Eye (tissue), 1 donor: ENCODE data around the gene MAGI1.
"Not testable (repeated sequence)": the region's sequence is repeated elsewhere in the genome, so short reads cannot be mapped to it uniquely, and the experiment has no call there.

Experiments
- DNase-seq: peaks from one replicate; pipeline ENCODE4 v3.0.0-alpha.2; 2015

The MAGI1 gene

DNA sequence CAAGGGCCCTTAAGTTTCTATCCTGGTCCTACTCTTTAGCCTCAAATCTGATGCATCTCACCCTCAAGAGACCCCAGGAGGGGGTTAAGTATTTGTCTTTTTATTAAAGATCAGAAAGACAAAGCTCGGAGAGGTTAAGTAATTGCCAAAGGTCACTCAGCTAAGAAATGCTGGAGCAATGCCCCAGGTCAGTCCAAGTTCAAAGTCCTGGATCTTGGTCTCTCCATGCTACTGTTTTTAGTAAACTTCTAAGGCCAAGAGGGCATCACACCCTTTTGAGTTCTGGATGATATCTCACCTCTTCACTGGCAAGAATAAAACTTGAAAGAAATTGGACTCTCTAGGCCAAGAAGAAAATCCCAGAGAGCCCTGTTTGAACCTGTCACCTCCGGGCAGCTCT lies 488.6 kb downstream of the MAGI1 start:
- DNase-seq = no peak

DNA sequence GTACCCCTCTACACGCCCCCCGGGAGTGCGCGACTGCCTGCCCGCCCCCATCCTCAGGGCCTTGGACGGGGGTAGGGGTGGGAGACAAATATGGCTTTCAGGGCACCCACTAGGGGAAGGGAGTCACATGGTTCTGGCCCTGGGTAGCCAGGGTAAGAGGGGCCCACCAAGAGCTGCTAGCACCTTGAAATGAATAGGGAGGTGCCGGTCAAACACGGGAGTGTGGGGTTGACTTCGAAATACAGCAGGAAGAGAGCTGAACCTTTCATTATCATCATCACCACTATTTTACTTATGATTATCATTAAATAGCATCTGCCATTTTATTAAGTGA lies 489.1 kb downstream of the MAGI1 start:
- DNase-seq = no peak

DNA sequence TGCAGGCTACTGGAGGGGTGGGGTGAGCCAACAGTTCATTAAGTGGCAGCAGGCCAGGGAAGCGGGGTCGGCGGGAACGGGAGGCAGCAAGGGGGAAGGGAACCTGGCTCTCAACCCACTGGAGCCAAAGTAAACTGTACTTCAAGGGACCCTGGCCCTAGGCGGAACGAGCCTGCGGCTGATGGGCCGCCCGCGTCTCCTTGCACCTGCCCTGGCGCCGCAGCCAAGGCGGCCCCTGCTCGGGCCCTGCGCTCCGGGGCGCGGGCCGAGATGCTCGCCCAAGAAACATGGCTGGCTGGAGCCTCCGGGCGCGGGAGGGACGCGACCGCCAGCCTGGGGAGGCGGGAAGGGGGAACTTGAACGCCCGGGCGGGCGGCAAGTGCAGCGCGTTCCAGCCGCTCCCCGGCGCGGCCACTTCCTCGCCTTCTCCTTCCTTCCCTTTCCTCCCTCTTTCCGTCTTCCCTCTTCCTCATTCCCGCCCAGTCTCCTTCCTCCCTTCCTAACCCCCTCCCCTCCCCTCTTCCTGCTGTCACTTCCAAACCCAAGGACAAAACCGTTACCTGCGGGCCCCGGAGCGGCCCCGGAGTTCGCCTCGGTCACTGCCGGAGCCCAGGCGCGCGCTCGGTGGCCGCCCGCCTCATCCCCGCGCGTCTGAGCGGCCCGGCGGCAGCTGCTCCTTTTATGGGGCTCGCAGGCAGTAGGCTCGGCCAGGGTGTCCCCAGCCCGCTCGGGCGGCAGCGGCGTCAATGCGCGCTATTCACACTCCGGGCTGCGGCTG lies 489.7 kb downstream of the MAGI1 start:
- DNase-seq = peak; percentile 81

DNA sequence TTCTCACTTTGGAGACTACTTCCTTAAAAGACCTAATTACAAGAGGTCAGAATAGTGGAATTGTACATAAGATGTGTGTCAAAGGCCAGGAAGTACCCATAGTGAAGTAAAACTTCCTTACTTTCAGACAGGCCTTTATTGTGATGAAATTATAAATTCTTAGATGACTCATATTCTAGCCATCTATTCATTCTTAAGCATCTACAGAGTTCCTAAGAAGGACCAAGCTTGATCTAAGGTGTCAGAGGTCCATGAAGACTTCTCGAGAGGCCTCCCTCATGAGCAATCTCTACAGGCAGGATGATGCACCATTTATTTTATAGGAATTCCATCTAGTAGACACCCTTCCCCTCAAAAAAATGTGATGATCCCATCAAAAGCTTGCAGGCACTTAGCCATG lies 493.3 kb downstream of the MAGI1 start:
- no peak for DNase-seq

DNA sequence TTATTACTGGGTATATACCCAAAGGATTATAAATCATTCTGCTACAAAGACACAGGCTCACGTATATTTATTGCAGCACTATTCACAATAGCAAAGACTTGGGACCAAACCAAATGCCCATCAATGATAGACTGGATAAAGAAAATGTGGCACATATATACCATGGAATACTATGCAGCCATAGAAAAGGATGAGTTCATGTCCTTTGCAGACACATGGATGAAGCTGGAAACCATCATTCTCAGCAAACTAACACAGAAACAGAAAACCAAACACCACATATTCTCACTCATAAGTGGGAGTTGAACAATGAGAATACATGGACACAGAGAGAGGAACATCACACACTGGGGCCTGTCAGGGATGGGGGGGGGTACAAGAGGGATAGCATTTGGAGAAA lies 495.3 kb downstream of the MAGI1 start:
- not testable (repeated sequence) for DNase-seq

DNA sequence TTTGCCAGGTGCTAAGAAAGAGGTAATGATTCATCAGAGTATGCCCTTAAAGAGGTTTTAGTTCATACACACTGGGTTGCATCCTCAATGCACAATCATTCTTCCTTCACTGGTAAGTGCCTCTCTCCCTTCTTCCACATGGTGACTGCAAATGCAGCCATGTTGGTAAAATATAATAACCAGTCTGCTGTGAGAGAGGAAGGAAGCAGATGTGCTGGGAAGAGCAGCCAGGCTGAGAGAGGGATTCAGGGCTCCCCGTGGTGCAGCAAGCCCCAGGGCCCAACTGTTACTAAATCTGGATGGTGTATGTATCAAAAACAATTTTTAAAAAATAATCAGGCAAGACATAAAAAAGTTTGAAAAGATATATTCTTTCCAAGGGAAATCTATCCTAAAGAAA lies 498.1 kb downstream of the MAGI1 start:
- peak; percentile 54 for DNase-seq

DNA sequence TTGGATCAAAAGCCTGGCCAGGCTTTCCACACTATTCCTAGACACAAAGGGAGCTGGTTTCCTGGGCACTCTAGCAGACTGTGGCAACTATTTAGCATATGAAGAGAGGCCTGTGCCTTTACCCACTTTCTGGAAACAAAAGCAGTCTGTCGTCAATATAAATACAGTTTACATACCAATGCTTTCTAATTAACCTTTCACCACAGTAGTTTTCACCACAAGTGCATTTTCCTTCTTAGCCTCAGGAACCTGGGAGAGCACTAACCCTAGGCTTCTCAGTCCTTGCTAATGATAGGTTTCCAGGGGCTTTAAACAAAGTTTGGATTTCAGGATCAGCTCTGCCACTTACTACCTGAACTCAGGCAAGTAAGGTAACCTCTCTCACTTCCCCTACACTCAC lies 499.1 kb downstream of the MAGI1 start:
- DNase-seq = no peak

DNA sequence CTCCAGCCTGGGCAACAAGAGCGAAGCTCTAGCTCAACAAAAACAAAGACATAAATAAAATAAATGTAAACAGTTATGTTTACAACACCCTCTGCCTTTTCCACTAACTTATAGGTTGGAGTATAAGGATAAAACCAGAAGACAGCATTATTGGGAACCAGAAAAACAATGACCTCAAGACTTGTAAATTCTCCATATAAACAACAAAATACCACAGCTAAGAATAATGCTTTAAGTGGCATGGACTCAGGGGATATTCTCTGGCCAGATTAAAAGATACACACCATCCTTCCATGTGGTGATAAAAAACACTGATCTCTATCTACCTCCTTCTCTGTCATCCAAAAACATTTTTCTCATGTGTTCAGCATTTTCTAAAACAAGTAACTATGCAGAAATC lies 500.6 kb downstream of the MAGI1 start:
- DNase-seq = no peak

DNA sequence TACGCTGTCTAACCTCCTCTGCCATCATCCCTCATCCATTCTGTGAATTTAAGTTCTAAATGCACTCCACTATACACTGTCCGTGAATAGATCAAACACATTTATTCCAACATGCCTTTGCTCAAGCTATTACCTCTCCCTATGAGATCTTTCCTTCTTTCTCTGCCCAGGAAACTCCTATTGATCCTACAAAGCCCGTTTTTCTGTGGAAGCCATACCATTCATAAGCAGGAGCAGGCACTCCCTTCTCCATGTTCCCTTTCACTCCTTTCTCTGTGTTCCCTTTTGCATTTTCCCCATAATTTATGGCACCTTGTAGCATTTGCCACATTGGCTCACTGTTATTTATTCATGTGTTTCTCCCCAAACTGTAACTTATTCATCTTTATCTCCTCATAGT lies 501.6 kb downstream of the MAGI1 start:
- no peak for DNase-seq

DNA sequence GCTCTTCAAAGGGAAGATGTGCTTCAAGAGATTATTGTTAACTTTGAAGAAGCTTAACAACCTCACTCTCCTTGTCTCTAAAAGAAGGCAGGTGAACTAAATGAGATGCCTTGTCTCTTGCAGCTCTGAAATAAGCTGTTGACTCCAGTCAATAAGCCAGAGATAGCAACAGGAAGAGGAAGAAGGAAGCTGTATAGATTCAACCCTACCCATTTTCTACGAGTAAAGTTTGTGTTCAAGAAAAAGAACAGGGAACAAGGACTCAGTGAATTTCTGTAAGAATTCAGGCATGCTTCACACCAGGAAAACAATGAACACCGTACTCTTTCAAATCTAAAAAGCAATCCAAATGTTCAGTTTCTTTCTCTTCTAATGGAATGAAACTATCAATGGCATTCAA lies 503.5 kb downstream of the MAGI1 start:
- no peak for DNase-seq

DNA sequence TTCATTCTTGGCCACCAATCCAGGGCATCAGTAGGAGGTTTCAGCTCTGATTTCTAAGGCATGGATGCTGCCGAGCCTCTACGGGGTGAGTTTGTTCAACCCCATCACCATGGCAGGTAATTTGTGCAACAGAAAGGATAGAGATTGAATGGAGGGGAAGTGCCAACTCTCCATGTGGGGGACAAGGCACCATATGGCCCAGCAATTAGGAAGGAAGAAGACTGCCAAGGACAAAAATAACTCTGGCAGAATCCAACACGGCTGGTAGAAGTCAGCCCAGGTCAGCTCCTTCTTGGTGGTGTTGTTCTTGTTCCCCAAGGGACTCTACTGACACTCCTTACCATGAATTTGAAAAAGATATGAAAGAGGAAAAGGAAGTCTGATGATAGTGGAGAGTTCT lies 503.9 kb downstream of the MAGI1 start:
- no peak for DNase-seq

DNA sequence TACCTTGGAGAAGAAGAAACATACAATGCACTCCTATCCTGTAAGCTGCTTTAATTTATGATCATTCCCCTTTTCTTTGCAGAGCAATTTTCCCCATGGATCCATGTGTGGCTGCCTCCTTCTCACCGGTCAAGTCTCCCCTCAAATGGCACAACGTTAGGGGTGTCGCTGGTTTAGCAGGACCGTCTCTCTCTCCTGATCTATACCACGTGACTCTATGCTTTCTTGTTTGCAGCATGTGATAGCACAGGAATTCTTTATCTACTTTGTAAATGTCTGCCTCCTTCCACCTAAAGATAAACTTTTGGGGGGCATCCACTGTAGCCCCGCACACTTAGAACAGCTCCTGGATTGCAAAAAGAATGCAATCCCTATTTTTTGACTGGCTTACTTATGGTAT lies 506.0 kb downstream of the MAGI1 start:
- no peak for DNase-seq

DNA sequence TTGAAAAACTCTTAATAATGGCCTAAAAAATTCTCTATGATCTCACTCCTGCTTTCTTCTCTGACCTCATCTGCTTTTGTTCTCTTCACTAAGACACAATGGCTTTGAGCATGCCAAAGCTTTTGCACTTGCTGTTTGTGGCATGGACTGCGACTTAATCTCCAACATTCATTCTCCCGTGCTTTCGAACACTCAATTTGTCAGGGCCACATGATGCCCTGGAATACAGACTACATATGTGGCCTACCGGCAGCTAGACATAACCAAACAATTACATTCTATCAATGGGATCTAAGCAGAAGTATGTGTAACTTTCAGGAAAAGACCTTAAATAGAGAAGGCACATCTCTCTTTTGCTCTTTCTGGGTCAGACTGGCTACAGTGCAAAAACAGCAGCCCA lies 506.5 kb downstream of the MAGI1 start:
- peak; percentile 52 for DNase-seq

DNA sequence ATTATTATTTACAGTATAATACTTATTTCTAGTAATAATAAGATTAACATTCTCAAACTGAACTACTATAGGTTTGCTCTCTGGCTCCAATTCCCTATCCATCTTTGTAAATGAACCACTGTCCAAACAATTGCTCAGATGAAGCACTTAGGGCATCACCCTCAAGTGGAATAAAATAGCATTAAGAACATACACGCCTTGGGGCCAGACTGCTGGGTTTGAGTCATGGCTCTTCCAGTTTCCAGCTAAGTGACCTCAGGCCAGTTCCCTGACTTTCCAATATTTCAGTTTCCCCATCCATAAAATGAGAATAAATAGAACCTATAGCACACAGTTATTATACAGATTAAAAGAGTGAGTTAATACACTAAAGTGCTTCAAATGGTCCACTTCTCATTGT lies 507.2 kb downstream of the MAGI1 start:
- no peak for DNase-seq

DNA sequence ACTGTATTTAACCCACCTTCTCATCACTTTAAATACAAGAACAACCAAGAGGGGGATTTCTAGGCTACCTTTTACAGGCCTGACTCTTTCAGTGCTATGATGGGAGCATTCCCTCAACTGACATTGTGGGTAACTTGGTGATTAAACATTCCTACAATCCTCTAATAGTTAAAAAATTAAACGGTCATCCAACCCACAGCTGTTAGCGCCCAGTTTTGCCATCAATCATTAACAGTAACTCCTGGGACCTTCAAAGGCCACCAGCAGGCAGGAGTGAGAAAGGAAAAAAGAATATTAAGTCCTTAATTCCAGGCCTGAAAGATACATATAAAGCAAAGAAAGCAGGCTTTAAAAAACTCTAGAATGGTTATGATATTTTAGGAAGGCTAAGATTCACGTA lies 512.1 kb downstream of the MAGI1 start:
- DNase-seq = no peak

DNA sequence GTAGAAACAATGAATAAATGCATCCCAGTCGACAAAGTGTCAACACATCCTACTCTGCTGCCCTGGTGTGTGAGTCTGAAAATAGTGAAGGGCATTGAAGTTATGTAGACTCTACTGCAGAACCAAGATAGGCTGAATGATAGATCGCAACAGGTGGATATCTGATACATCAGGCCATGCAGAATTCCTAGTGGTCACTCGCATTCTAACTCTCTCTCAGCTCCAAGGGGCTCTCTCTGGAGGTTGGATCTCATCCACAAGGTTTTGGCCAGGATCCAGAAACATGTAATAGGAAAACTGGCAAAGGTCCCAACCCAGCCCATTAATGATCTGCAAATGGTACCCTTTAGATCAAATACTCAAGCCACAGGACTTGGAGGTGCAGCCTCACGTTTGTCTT lies 514.1 kb downstream of the MAGI1 start:
- no peak for DNase-seq

DNA sequence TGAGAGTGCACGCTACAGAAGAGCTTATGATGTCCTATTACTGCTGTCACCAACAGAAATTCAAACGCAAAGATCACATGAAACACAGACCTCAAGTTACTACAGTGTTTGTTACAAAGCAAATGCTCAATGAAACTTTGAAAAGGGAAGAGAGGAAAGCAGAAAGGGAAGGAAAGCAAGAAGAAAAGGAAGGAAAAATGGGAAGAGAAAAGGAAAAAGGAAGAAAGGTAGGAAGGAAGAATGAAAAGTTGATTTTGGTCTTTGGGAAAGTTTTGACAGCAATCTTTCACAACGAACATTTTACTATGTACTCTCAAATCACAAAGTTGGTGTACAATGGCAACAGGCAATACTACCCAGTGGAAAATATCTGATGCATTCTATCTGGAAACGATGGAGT lies 514.8 kb downstream of the MAGI1 start:
- DNase-seq = no peak

DNA sequence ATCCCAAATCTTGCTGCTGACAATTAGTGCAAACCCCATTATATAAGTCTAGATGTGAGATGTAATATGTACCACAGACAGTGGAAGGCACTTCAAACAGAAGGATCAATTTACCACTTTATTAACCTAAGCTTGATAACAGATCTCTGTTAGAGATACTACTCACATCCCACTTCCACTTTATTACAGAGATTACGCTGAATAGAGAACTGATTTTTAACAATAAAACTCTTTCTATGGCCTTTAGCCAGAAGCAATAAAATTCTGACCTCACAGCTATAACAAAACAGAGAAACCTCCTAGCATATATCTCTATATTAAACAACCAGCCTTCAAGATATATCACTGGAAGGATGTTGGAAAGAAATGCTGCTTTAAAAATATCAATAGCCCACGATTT lies 517.7 kb downstream of the MAGI1 start:
- no peak for DNase-seq

DNA sequence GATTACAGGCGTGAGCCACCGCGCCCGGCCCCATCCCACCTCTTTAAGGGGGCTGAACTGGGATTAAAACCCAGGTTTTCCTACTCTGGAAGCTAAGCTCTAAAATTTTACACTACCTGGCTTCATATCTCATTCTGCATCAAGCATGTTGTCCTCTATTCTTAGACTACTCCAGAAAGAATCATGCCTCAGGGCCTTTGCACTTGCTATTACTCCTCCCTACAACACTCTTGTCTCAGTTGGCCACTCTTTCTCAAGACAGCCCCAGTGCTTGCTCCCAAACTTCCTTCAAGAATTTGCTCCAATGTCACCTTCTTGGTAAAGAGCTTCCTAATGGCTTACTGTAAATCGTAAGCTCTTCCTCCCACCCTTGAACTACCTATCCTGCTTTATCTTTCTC lies 521.7 kb downstream of the MAGI1 start:
- DNase-seq = no peak

DNA sequence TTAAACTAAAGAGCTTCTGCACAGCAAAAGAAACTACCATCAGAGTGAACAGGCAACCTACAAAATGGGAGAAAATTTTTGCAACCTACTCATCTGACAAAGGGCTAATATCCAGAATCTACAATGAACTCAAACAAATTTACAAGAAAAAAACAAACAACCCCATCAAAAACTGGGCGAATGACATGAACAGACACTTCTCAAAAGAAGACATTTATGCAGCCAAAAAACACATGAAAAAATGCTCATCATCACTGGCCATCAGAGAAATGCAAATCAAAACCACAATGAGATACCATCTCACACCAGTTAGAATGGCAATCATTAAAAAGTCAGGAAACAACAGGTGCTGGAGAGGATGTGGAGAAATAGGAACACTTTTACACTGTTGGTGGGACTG lies 524.4 kb downstream of the MAGI1 start:
- not testable (repeated sequence) for DNase-seq

DNA sequence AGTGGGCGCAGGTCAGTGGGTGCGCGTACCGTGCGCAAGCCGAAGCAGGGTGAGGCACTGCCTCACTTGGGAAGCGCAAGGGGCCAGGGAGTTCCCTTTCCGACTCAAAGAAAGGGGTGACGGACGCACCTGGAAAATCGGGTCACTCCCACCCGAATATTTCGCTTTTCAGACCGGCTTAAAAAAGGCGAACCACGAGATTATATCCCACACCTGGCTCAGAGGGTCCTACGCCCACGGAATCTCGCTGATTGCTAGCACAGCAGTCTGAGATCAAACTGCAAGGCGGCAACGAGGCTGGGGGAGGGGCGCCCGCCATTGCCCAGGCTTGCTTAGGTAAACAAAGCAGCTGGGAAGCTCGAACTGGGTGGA lies 529.3 kb downstream of the MAGI1 start:
- not testable (repeated sequence) for DNase-seq

DNA sequence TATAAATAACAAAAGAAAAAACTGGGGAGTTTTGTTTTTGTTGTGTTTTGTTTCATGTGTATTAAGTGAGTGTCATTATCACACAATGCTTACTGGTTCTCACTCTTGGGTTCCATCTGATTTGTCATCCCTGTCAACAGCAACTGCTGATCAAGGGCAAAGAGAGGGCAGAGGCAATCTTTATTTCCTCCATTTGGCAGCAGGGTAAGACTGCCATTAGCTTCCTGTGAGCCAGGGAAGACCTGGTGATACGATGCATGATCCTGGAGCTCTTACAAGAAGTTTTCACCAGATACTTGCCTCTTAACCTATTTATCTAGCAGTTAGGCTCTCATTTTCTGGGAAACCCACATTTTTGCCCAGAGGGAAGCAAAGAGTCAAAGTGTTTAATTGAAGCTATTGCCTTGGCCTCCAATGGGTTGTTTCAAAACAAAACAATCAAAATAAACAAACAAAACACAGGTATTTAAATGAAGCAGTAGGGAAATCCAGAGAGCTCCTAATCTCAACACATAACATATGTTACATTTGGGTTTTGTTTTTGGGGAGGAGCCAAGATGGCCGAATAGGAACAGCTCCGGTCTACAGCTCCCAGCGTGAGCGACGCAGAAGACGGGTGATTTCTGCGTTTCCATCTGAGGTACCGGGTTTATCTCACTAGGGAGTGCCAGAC lies 529.8 kb downstream of the MAGI1 start:
- DNase-seq = no peak

DNA sequence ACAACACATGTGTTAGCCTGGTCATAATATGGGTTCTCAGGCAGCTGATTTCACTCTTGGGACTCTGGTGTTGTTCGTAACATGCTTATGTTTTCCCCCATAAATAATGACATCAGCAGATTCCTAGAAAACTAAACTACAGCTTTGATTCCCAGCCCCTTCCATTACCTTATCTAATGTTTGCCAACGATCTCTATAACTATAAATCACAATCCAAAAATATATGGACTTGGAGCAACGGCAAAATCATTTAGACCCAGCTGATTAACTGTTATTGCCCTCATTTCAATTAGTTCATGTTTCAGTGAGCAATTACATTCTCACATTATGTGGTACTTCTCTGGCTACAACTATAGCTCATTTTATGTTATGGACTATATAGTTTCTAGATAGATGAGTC lies 531.3 kb downstream of the MAGI1 start:
- DNase-seq = no peak

DNA sequence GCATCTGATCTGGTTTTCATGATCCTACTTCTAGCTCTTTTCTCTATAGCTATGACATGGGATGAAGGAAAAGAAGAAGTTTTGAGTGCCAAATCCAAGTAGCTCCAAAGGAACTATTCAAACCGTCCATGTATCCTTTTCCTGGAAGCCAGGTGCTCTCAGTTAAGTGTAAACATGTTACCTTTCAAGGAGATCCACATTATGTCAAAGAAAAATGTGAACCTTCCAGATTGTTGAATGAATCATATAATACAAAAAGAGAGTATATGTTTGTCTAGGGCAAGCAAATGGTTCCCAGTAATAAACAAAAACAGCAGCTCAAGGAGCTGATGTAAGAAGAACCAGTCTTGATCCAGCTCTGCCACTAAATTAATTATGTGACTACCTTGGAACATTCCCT lies 534.9 kb downstream of the MAGI1 start:
- no peak for DNase-seq

DNA sequence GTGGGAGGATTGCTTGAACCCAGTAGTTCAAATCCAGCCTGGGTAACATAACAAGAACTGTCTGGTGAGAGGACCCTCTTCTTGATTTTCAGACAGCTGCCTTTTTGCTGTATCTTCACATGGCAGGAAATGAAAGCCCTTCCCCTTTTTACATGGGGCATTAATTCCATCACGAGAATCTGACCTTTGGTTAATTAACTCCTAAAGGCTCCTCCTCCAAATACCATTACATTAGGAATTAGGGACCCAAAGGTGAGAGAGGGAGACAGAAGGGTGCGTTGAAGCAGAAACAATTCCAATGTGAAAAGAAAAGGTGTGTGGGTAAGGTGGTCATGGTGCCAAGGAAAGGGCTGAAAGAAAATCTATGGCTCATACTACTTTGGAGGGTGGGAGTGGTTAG lies 536.2 kb downstream of the MAGI1 start:
- no peak for DNase-seq
